Measurements from ENCODE around the gene SH3RF3. TPM values are rescaled to one million over a fixed set of nuclear protein-coding genes. Genes with fewer than 3 reads are reported as not detected.

The SH3RF3 gene
- total and polyA plus RNA-seq, 10 of the 15 experiments (the other 5 are each of a cell fraction or from before 2014, with no cell fraction given), result 0.08 to 8.8 (median 2.3) TPM

DNA sequence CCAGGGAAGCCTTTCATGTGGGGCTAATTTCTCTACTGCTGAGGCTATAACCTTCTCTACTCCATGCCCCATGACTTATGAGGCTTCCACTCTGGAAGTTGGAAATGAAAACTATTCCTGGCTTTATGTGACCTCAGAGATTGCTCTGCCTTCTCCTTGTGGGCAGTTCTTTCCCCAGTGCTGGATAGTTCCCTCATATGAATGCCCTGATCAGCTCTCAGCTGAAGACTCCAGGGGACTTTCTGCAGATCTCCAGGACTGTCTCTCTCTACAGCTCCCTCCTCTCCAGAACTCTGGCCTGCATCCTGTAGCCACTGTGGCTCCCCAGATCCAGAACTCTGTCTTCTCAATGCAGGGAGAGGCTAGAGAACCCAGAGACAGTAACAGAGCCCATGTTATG is 249.7 kb downstream of the SH3RF3 start:
- no TSS peak for BruUV-seq (replicated peaks)
- Histone ChIP-seq H2AFZ (ENCODE audit: control insufficient read depth, low read depth, low read length) (no peak overlapping the region), H3K27ac (ENCODE audit: control insufficient read depth, insufficient read depth) (no peak overlapping the region), H3K36me3 (ENCODE audit: control insufficient read depth in 2 of 2, insufficient read depth in 2 of 2, low read length in 1 of 2) (no peaks in the 10 kb centered on the region; a peak in 2 of 4 replicates), H3K27me3 (replicated peaks in 1 of 2; ENCODE audit: control insufficient read depth in 2 of 2, insufficient read depth in 2 of 2, low read length in 1 of 2) (no peaks in the 10 kb centered on the region), H3K9me3 (replicated peaks; ENCODE audit: control insufficient read depth, insufficient read depth, low read length) (no peaks in the 10 kb centered on the region), H3K4me3 (no peak overlapping the region), H3K4me2 (ENCODE audit: control insufficient read depth, insufficient read depth) (no peak overlapping the region), H4K20me1 (ENCODE audit: control insufficient read depth, insufficient read depth) (no peaks in the 10 kb centered on the region), H3K9ac (ENCODE audit: control insufficient read depth, insufficient read depth, low read length) (no peak overlapping the region), H3K4me1 (ENCODE audit: control insufficient read depth, insufficient read depth, low read length) (no peaks in the 10 kb centered on the region), H3K79me2 (ENCODE audit: control insufficient read depth, insufficient read depth, low read length) (no peaks in the 10 kb centered on the region)
- ChIA-PET POLR2A (no interaction called here), RAD21 (ENCODE audit: unreplicated experiment) (no interaction called here), CTCF (interaction anchor here (1.1 kb wide), 1 partner anchor 132 kb away, joined by 4 read pairs; no protein-coding TSS in a partner anchor), SMC1A (ENCODE audit: uncharacterized antibody, unreplicated experiment) (no interaction called here)
- FAIRE-seq (no peak), DNase-seq (ENCODE audit: low read depth, low spot score) (no peak), ATAC-seq (no peak)
- in situ Hi-C loops (cut with MboI) (no loop called here), intact Hi-C loops (cut with micrococcal nuclease; ENCODE audit: unreplicated experiment) (no loop called here)
- TF ChIP-seq CBX3 (IDR thresholded peaks at IDR 0.05; ENCODE audit: borderline replicate concordance, low read depth) (no peak), ESRRA (IDR thresholded peaks at IDR 0.05; ENCODE audit: low read length) (no peak), SUPT20H (IDR thresholded peaks at IDR 0.05; ENCODE audit: borderline replicate concordance, control insufficient read depth, low read depth, low read length) (no peak), SMC3 (IDR thresholded peaks at IDR 0.05; ENCODE audit: borderline replicate concordance, low read length) (no peak), MEF2B (IDR thresholded peaks at IDR 0.05; ENCODE audit: partially characterized antibody, poor library complexity, severe bottlenecking) (no peak)
- TF ChIP-seq, protein P1, sequence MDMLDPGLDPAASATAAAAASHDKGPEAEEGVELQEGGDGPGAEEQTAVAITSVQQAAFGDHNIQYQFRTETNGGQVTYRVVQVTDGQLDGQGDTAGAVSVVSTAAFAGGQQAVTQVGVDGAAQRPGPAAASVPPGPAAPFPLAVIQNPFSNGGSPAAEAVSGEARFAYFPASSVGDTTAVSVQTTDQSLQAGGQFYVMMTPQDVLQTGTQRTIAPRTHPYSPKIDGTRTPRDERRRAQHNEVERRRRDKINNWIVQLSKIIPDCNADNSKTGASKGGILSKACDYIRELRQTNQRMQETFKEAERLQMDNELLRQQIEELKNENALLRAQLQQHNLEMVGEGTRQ (IDR thresholded peaks at IDR 0.05; ENCODE audit: borderline replicate concordance, low read depth, low read length), result no peak
- TF ChIP-seq, protein P2, sequence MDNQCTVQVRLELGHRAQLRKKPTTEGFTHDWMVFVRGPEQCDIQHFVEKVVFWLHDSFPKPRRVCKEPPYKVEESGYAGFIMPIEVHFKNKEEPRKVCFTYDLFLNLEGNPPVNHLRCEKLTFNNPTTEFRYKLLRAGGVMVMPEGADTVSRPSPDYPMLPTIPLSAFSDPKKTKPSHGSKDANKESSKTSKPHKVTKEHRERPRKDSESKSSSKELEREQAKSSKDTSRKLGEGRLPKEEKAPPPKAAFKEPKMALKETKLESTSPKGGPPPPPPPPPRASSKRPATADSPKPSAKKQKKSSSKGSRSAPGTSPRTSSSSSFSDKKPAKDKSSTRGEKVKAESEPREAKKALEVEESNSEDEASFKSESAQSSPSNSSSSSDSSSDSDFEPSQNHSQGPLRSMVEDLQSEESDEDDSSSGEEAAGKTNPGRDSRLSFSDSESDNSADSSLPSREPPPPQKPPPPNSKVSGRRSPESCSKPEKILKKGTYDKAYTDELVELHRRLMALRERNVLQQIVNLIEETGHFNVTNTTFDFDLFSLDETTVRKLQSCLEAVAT (IDR thresholded peaks at IDR 0.05), result no peak

Data from GM12878 (cell line).